B cell (primary cell): ENCODE data around the gene PRKACA. TPM values are rescaled to one million over a fixed set of nuclear protein-coding genes. Genes with fewer than 3 reads are reported as not detected.

Experiments
- ATAC-seq: fragments of 200-7000 bp; cut with Tn5 transposase; one replicate; pipeline ENCODE4 v1.10.0; 2021; ENCODE audit warnings: low read depth, mild to moderate bottlenecking, moderate number of reproducible peaks, moderate library complexity
- CTCF ChIA-PET: fragments of 350-600 bp; sonication (Branson Sonifier 250); formaldehyde crosslinking; loops from one replicate; lab custom pipeline; 2021; ENCODE audit warnings: antibody characterized with exemption, inconsistent platforms; lab: Charles Lee
- POLR2A ChIA-PET: fragments of 350-600 bp; sonication (Branson Sonifier 250); formaldehyde crosslinking; loops from one replicate; lab custom pipeline; 2021; ENCODE audit warnings: antibody characterized with exemption; lab: Charles Lee
- DNase-seq: peaks from one replicate; pipeline ENCODE4 v3.0.0; 2013
- H2AFZ ChIP-seq: 2 replicates; pipeline ENCODE4 v1.6.1; 2012; ENCODE audit warnings: mild to moderate bottlenecking, low read depth, low read length; ENCODE audit not compliant: insufficient read depth, poor library complexity, severe bottlenecking
- H3K27ac ChIP-seq, 2 donors: 1 replicate in 1 of 2; 2 replicates in 1 of 2; pipeline ENCODE4 v1.5.1; 2012 to 2013; ENCODE audit warnings: low read length in 2 of 2, mild to moderate bottlenecking in 2 of 2, moderate library complexity in 1 of 2
- H3K27me3 ChIP-seq, 4 experiments: fragments of 200-600 bp in 1 of 4; sonication (generic) in 1 of 4; replicated peaks in 1 of 4; 1 replicate in 2 of 4; 2 replicates in 2 of 4; pipeline versions ENCODE4 v1.6.1 to v1.7.0; 2013 to 2016; ENCODE audit warnings: low read length in 3 of 4, mild to moderate bottlenecking in 2 of 4, mixed read lengths in 1 of 4, moderate library complexity in 1 of 4; ENCODE audit not compliant: insufficient read depth in 4 of 4, control insufficient read depth in 3 of 4; ENCODE audit errors: control extremely low read depth in 1 of 4
- H3K36me3 ChIP-seq, 2 experiments: replicated peaks in 1 of 2; 1 replicate in 1 of 2; 2 replicates in 1 of 2; pipeline versions ENCODE4 v1.6.1 to v1.7.1; 2013; ENCODE audit warnings: low read length in 1 of 2; ENCODE audit not compliant: insufficient read depth in 2 of 2, control insufficient read depth in 1 of 2; ENCODE audit errors: control extremely low read depth in 1 of 2, extremely low read depth in 1 of 2
- H3K4me1 ChIP-seq, 2 donors: fragments of 200-600 bp in 1 of 2; sonication (generic) in 1 of 2; 1 replicate in 1 of 2; 2 replicates in 1 of 2; pipeline versions ENCODE4 v1.5.1 to v1.6.1; 2013 to 2017; ENCODE audit warnings: low read length in 2 of 2; ENCODE audit not compliant: control insufficient read depth in 2 of 2, insufficient read depth in 2 of 2
- H3K4me2 ChIP-seq: replicated peaks from 2 replicates; pipeline ENCODE3; 2012; ENCODE audit warnings: mild to moderate bottlenecking, low read depth, low read length; ENCODE audit not compliant: poor library complexity, severe bottlenecking
- H3K4me3 ChIP-seq, 5 experiments: fragments of 200-600 bp in 1 of 5; sonication (generic) in 1 of 5; 1 replicate in 3 of 5; 2 replicates in 2 of 5; pipeline versions ENCODE4 v1.5.1 to v1.7.0; 2011 to 2016; ENCODE audit warnings: low read length in 4 of 5, mild to moderate bottlenecking in 4 of 5, low read depth in 2 of 5, control low read depth in 1 of 5, moderate library complexity in 1 of 5; ENCODE audit not compliant: insufficient read depth in 1 of 5; ENCODE audit errors: control extremely low read depth in 1 of 5, extremely low read depth in 1 of 5
- H3K79me2 ChIP-seq: fragments of 200-600 bp; sonication (generic); one replicate; pipeline ENCODE4 v1.6.0; 2016; ENCODE audit warnings: low read length; ENCODE audit not compliant: control insufficient read depth, insufficient read depth
- H3K9ac ChIP-seq: fragments of 200-600 bp; sonication (generic); 2 replicates; pipeline ENCODE4 v1.6.1; 2017; ENCODE audit warnings: mild to moderate bottlenecking, low read length, moderate library complexity
- H3K9me3 ChIP-seq, 3 donors: one replicate each; pipeline versions ENCODE4 v1.6.1 to v1.7.1; 2013; ENCODE audit warnings: low read length in 2 of 3; ENCODE audit not compliant: control insufficient read depth in 2 of 3, insufficient read depth in 1 of 3; ENCODE audit errors: control extremely low read depth in 1 of 3
- H4K20me1 ChIP-seq: 2 replicates; pipeline ENCODE4 v1.6.0; 2012; ENCODE audit warnings: mild to moderate bottlenecking, low read length; ENCODE audit not compliant: insufficient read depth, control insufficient read depth, poor library complexity, severe bottlenecking
- H3K27ac Mint-ChIP-seq: one replicate; pipeline ENCODE4 v1.8.0; 2021; ENCODE audit warnings: mixed read lengths
- H3K27me3 Mint-ChIP-seq: one replicate; pipeline ENCODE4 v1.8.0; 2021; ENCODE audit warnings: mixed read lengths
- H3K4me1 Mint-ChIP-seq: one replicate; pipeline ENCODE4 v1.8.0; 2021; ENCODE audit warnings: mixed read lengths
- H3K4me3 Mint-ChIP-seq: one replicate; pipeline ENCODE4 v1.8.0; 2021; ENCODE audit warnings: mixed read lengths
- H3K9me3 Mint-ChIP-seq: one replicate; pipeline ENCODE4 v1.8.0; 2022; ENCODE audit warnings: mixed read lengths; ENCODE audit not compliant: insufficient read depth
- CTCF ChIP-seq: fragments of 200-600 bp; IDR thresholded peaks from one replicate; pipeline ENCODE4 v1.8.0; 2022; ENCODE audit warnings: antibody characterized with exemption, mild to moderate bottlenecking
- EZH2 ChIP-seq: IDR thresholded peaks from 2 replicates; pipeline ENCODE4 v1.6.1; 2012; ENCODE audit warnings: borderline replicate concordance, low read depth, mild to moderate bottlenecking, moderate library complexity, low read length; ENCODE audit not compliant: insufficient read depth, poor library complexity, severe bottlenecking
- WGBS: methylation state at CpG from one replicate; pipeline ENCODE4 v1.1.5; 2013; ENCODE audit warnings: missing lambda C conversion rate; ENCODE audit not compliant: insufficient coverage; 5-methylcytosine and 5-hydroxymethylcytosine counted together
- intact Hi-C: fragments of 100-400 bp; cut with micrococcal nuclease; formaldehyde crosslinking; loops from one replicate; pipeline ENCODE4 v1.10.0; 2022
- polyA plus RNA-seq: library from polyadenylated mRNA; depleted of rRNA; stranded (reverse); fragments of >200 nt; gene quantifications from 2 replicates; pipeline ENCODE4 v1.2.3, GENCODE V29; 2012
- total RNA-seq, 2 donors: library from RNA; stranded (reverse); fragments of 120-200 nt in 1 of 2; gene quantifications; 1 replicate in 1 of 2; 2 replicates in 1 of 2; pipeline versions ENCODE4 v1.2.3 to v1.2.4, GENCODE V29; 2013 to 2022

The PRKACA gene
- total and polyA plus RNA-seq, 2 donors (not counting 1 experiment from before 2014, with no cell fraction given), result 36.8 to 43.0 TPM

DNA sequence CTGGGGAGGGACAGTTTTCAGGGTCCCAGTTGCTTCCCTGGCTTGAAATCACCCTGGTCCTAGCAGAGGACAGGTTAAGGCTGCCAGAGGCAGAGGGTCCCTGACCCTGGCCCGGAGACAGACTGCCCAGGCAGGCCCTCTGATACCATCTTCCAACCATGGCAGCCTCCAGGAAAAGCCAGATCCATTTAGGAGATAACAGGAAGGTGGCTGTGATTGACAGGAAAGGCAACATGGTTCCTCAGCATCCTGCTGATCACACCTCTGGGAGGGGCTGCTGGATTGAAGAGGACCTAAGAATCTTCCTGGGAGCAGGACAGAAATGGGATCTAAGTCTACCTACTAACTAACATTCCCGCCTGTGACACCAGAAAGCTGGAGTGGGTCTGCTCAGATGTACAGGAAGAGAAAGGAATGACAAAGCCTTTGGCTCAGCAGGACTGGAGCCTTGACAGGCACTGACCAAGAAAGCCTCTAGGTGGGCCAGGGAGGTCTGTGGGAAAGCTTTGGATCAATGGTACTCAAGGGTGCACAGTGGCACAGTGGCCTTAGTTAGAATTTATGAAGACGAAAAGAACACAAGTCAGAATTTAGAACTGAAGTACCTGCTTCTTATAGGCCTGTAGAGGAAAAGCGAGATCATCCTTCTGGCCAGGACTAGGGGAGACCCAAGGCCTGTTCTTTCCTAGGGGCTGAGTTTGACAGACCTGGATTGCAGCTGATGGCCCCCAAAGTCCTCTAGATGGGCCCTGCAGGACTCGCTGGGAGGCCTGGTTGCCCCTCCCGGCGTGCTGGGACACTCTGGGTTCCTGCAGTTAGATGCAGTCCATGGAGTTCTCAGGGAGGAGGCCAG, 2.3 kb upstream of the PRKACA start:
- Histone ChIP-seq H4K20me1 (peaks cover 23% of the 10 kb centered on the region), H3K4me1 (peaks cover 30 to 32% of the 10 kb centered on the region in 2 donors), H3K4me3 (no peak overlapping the region), H3K27ac (no peak overlapping the region), H2AFZ (no peak overlapping the region), H3K9ac (no peak overlapping the region), H3K4me2 (no peak overlapping the region), H3K9me3 (no peaks in the 10 kb centered on the region), H3K36me3 (no peaks in the 10 kb centered on the region), H3K79me2 (peaks cover 20% of the 10 kb centered on the region), H3K27me3 (no peaks in the 10 kb centered on the region)
- Mint-ChIP-seq H3K27me3 (no peaks in the 10 kb centered on the region), H3K4me3 (no peak overlapping the region), H3K4me1 (peaks cover 33% of the 10 kb centered on the region), H3K9me3 (no peaks in the 10 kb centered on the region), H3K27ac (no peak overlapping the region)
- DNase-seq (no peak), ATAC-seq (no peak)
- TF ChIP-seq EZH2, result no peak
- no peak for TF ChIP-seq CTCF
- CTCF ChIA-PET, result interaction anchor here (1.4 to 2.6 kb wide), 2 partner anchors 17 to 48 kb away, joined by 4 to 12 read pairs; partner anchors contain the start of gene ASF1B
- POLR2A ChIA-PET, result no interaction called here
- 100% methylated on average over 6 of the region's 7 CpGs for WGBS
- intact Hi-C loops, result no loop called here

- ChIA-PET CTCF (interaction anchor here (1.4 to 2.6 kb wide), 2 partner anchors 18 to 47 kb away, joined by 4 to 12 read pairs; partner anchors contain the start of gene ASF1B), POLR2A (no interaction called here)
- H3K4me1 Mint-ChIP-seq, result peaks cover 36% of the 10 kb centered on the region
- peak overlapping the region; percentile 87 for H3K27ac Mint-ChIP-seq
- H3K4me2 ChIP-seq, result peak overlapping the region; percentile 95
- H3K36me3 ChIP-seq, result no peaks in the 10 kb centered on the region
- DNase-seq, result no peak
- peak overlapping the region; percentile 94 for H3K4me3 Mint-ChIP-seq
- no peaks in the 10 kb centered on the region for H3K27me3 Mint-ChIP-seq
- no peaks in the 10 kb centered on the region for H3K27me3 ChIP-seq
- H3K4me3 ChIP-seq, result no peak overlapping the region
- H3K27ac ChIP-seq, result no peak overlapping the region
- no peak for TF ChIP-seq EZH2
- no peak for TF ChIP-seq CTCF
- H4K20me1 ChIP-seq, result peaks cover 30% of the 10 kb centered on the region
- no CpG with 5 or more reads among the region's 3 CpGs for WGBS
- no peaks in the 10 kb centered on the region for H3K9me3 ChIP-seq
- H3K4me1 ChIP-seq, result peaks cover 36 to 38% of the 10 kb centered on the region in 2 donors
- no peak overlapping the region for H3K9ac ChIP-seq
- no peaks in the 10 kb centered on the region for H3K9me3 Mint-ChIP-seq
- peak overlapping the region; percentile 65 for H2AFZ ChIP-seq
- intact Hi-C loops, result no loop called here
- no peak for ATAC-seq
- peaks cover 25% of the 10 kb centered on the region for H3K79me2 ChIP-seq
Measured at GRCh38 chr19:14119146-14119545, 1.6 kb upstream of the PRKACA start.
